Sigmoid colon (tissue), 4 donors: ENCODE results near the gene EFR3B.

Experiments used
- CTCF ChIP-seq, 4 experiments: fragments of 450-650 bp in 3 of 4; fragments of 200-600 bp in 1 of 4; IDR thresholded peaks; one replicate each; pipeline ENCODE4 v1.5.1; 2016 to 2019; ENCODE audit warnings: antibody characterized with exemption in 4 of 4, mild to moderate bottlenecking in 3 of 4, moderate library complexity in 2 of 4
- EP300 ChIP-seq, 4 donors: sonication (generic); formaldehyde crosslinking; IDR thresholded peaks; one replicate each; pipeline ENCODE4 v1.6.1; 2017; ENCODE audit warnings: antibody characterized with exemption in 4 of 4
- POLR2A ChIP-seq, 2 donors: fragments of 450-650 bp; IDR thresholded peaks; one replicate each; pipeline ENCODE4 v1.6.1; 2016; ENCODE audit warnings: antibody characterized with exemption in 2 of 2, mild to moderate bottlenecking in 2 of 2, moderate library complexity in 2 of 2

DNA sequence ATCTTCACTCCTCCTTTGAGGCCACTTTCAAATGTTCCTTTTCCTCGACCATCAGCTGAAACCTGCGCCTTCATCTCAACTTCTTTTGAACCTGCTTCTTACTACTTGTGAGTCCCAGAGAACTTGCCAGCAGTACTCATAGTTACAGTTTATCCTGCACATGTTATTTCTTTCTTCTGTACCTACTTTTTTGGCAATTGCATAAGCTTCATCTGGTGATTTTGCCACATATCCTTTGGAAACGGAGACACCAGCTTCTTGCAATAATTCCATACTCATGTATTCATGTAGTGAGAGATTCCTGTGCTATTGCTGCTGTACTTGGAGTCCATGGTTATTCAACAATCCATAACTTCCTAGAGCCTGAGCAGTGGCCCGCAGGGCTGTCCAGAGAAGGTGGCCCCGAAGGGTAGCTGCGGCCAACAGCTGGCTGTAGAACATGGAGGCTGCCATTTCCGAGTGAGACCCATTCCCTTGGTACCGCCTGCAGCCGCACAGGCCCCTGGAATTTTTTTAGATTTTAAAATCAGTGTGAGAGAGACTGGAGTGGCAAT is 39.4 kb downstream of the EFR3B start:
- TF ChIP-seq CTCF (IDR thresholded peaks at IDR 0.05), result no peak
- no peak for TF ChIP-seq POLR2A (IDR thresholded peaks at IDR 0.05)
- no peak for TF ChIP-seq EP300 (IDR thresholded peaks at IDR 0.05)
